SU-DHL-6 (cell line): ENCODE measurements around the gene MAPK6.

Source experiments
- CTCF ChIP-seq: fragments of 200-600 bp; sonication (generic); IDR thresholded peaks from one replicate; pipeline ENCODE4 v1.5.1; 2017; ENCODE audit warnings: antibody characterized with exemption, mild to moderate bottlenecking, low read length, moderate library complexity; ENCODE audit not compliant: insufficient read depth, poor library complexity, severe bottlenecking
- EZH2phosphoT487 ChIP-seq: fragments of 200-600 bp; sonication (generic), shearing (Covaris generic); conservative IDR thresholded peaks from 2 replicates; pipeline ENCODE4 v1.6.1; 2018; ENCODE audit warnings: mild to moderate bottlenecking, antibody characterized with exemption, low read length, moderate library complexity, mixed read lengths

- TF ChIP-seq CTCF = no peak
- no peak for TF ChIP-seq EZH2phosphoT487
Measured at GRCh38 chr15:51971375-51972133, 47.5 kb upstream of the MAPK6 start, which contains the start of gene LEO1.
